ENCODE results near the gene VSIR.

DNA sequence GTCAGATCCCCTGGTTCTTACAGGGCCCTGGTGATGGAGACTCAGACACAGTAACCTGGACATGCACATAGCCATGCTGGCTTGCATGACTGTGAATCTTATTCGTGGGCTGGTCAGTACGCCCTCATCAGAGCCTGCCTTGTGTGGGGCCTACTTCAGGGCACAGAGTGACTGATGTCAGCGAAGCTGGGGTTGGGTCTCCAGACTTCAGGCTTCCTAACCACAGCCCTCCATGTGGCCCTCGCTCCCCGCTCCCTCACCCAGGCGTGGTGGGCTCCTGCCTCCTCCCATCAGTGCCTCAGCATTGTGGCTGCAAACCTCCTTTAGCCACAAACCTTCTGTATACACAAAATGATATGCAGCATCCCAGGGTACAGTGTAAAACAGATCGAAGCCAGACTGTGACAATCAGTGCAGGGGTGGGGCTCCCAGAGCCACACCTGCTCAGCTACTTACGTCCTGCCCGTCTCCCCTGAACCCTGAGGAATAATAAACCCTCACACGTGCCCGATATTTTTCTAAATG lies 46.7 kb downstream of the VSIR start:
- TF ChIP-seq CTCF (IDR thresholded peaks at IDR 0.05; ENCODE audit: insufficient read depth, low read length, poor library complexity, severe bottlenecking) = no peak
- TF ChIP-seq EZH2phosphoT487 (conservative IDR thresholded peaks at IDR 0.05; ENCODE audit: low read length) = no peak
